HepG2 (cell line): ENCODE data around the gene STAT4. TPM values are rescaled to one million over a fixed set of nuclear protein-coding genes. Genes with fewer than 3 reads are reported as not detected.

ENCODE experiments used
- ATAC-seq: fragments of 200-7000 bp; cut with Tn5 transposase; 3 replicates; pipeline ENCODE4 v1.9.1; 2020; ENCODE audit warnings: mild to moderate bottlenecking, moderate library complexity
- BruUV-seq: library from RNA; stranded (reverse); fragments of 400-500 nt; replicated peaks from 2 replicates; lab custom pipeline; 2021; lab: Mats Ljungman, UMichigan
- CTCF ChIA-PET: fragments of 300-600 bp; formaldehyde crosslinking; extraction: SDS; loops from one replicate; lab custom pipeline; 2021; ENCODE audit warnings: low total read pairs, inconsistent platforms, low intra/inter-chr PET ratio; lab: Yijun Ruan, JAX
- POLR2A ChIA-PET: fragments of 350-600 bp; sonication (Branson Sonifier 250); formaldehyde crosslinking; loops from one replicate; lab custom pipeline; 2020; ENCODE audit warnings: antibody characterized with exemption, inconsistent platforms; lab: Yijun Ruan, JAX
- DNase-seq: peaks from one replicate; pipeline ENCODE4 v3.0.0-alpha.2; 2015; ENCODE audit warnings: low spot score
- FAIRE-seq: peaks from 3 replicates; lab custom pipeline; 2011; peaks lifted over from hg19 to GRCh38; lab: Jason Lieb, UNC
- H2AFZ ChIP-seq: one replicate; pipeline ENCODE4 v1.6.1; 2011; ENCODE audit warnings: low read length, inconsistent platforms
- H3K27ac ChIP-seq: fragments of 300-600 bp; 3 replicates; pipeline ENCODE4 v1.8.0; 2011; ENCODE audit warnings: mixed run types, mild to moderate bottlenecking, mixed read lengths, low read length, inconsistent platforms; ENCODE audit not compliant: insufficient read depth; ENCODE audit errors: extremely low read length
- H3K27me3 ChIP-seq, 2 experiments: fragments of 200-600 bp in 1 of 2; 2 replicates in 1 of 2; 3 replicates in 1 of 2; pipeline versions ENCODE4 v1.6.0 to v1.8.0; 2011; ENCODE audit warnings: low read length in 2 of 2, mild to moderate bottlenecking in 2 of 2, moderate library complexity in 2 of 2, inconsistent platforms in 1 of 2; ENCODE audit not compliant: insufficient read depth in 2 of 2, control insufficient read depth in 1 of 2
- H3K36me3 ChIP-seq, 2 experiments: fragments of 200-600 bp in 1 of 2; replicated peaks in 1 of 2; 2 replicates in 1 of 2; 3 replicates in 1 of 2; pipeline versions ENCODE4 v1.5.1 to v1.8.0; 2011; ENCODE audit warnings: low read length in 2 of 2, inconsistent platforms in 1 of 2; ENCODE audit not compliant: insufficient read depth in 2 of 2, control insufficient read depth in 1 of 2
- H3K4me1 ChIP-seq: 2 replicates; pipeline ENCODE4 v1.5.1; 2012; ENCODE audit warnings: low read length, inconsistent platforms; ENCODE audit not compliant: insufficient read depth
- H3K4me2 ChIP-seq: 2 replicates; pipeline ENCODE4 v1.6.0; 2011; ENCODE audit warnings: low read depth, low read length, inconsistent platforms
- H3K4me3 ChIP-seq, 3 experiments: fragments of 200-600 bp in 1 of 3; sonication (generic), shearing (Covaris generic) in 1 of 3; replicated peaks in 1 of 3; 2 replicates each; pipeline ENCODE4 v1.5.1; 2011 to 2016; ENCODE audit warnings: low read length in 3 of 3, inconsistent platforms in 2 of 3, low read depth in 2 of 3, mild to moderate bottlenecking in 2 of 3, control low read depth in 1 of 3, mixed read lengths in 1 of 3; ENCODE audit not compliant: insufficient read depth in 1 of 3
- H3K79me2 ChIP-seq: one replicate; pipeline ENCODE4 v1.6.1; 2011; ENCODE audit warnings: low read length, inconsistent platforms; ENCODE audit not compliant: insufficient read depth
- H3K9ac ChIP-seq: 2 replicates; pipeline ENCODE4 v1.6.0; 2011; ENCODE audit warnings: mild to moderate bottlenecking, low read depth, low read length, inconsistent platforms; ENCODE audit not compliant: insufficient read depth
- H3K9me3 ChIP-seq: 2 replicates; pipeline ENCODE4 v1.5.1; 2012; ENCODE audit warnings: mild to moderate bottlenecking, low read length
- H4K20me1 ChIP-seq: 2 replicates; pipeline ENCODE4 v1.6.0; 2011; ENCODE audit warnings: inconsistent platforms, mild to moderate bottlenecking, low read length, moderate library complexity; ENCODE audit not compliant: insufficient read depth
- AHDC1 ChIP-seq: sonication (generic); formaldehyde crosslinking; IDR thresholded peaks from 2 replicates; pipeline ENCODE4 v1.5.1; 2020; ENCODE audit warnings: mild to moderate bottlenecking, missing genetic modification reagents, borderline replicate concordance
- ATF4 ChIP-seq, 2 experiments: fragments of 450-650 bp in 1 of 2; sonication (generic) in 1 of 2; formaldehyde crosslinking; IDR thresholded peaks; 2 replicates each; pipeline versions ENCODE4 v1.5.0 to v1.8.0; 2020 to 2022; ENCODE audit warnings: mild to moderate bottlenecking in 1 of 2, missing genetic modification reagents in 1 of 2
- FLYWCH1 ChIP-seq: sonication (generic); formaldehyde crosslinking; IDR thresholded peaks from 2 replicates; pipeline ENCODE4 v1.8.1; 2023; ENCODE audit warnings: mild to moderate bottlenecking, missing genetic modification reagents
- GTF2F1 ChIP-seq: fragments of 150-350 bp; IDR thresholded peaks from 2 replicates; pipeline ENCODE4 v1.6.1; 2014; ENCODE audit warnings: low read length
- MAFF ChIP-seq: IDR thresholded peaks from 2 replicates; pipeline ENCODE4 v1.6.1; 2011; ENCODE audit warnings: low read depth, low read length, improper control_type of control experiment
- MAFK ChIP-seq, 2 experiments: IDR thresholded peaks in 1 of 2; conservative IDR thresholded peaks in 1 of 2; 2 replicates each; pipeline ENCODE4 v1.6.1; 2011; ENCODE audit warnings: improper control_type of control experiment in 2 of 2, low read length in 2 of 2
- MXD3 ChIP-seq: IDR thresholded peaks from 2 replicates; pipeline ENCODE4 v1.6.1; 2016; ENCODE audit warnings: mild to moderate bottlenecking, missing biosample characterization, missing genetic modification reagents
- RELA ChIP-seq: sonication (generic); formaldehyde crosslinking; IDR thresholded peaks from 2 replicates; pipeline ENCODE4 v1.4.0; 2020; ENCODE audit warnings: missing genetic modification reagents
- ZBTB33 ChIP-seq: sonication (generic); formaldehyde crosslinking; IDR thresholded peaks from 2 replicates; pipeline ENCODE4 v1.4.0; 2020; ENCODE audit warnings: missing genetic modification reagents
- ZNF660 ChIP-seq: sonication (generic); formaldehyde crosslinking; IDR thresholded peaks from 2 replicates; pipeline ENCODE4 v1.5.1; 2020; ENCODE audit warnings: mild to moderate bottlenecking, low read depth, missing genetic modification reagents, borderline replicate concordance
- ZNF703 ChIP-seq: sonication (generic); formaldehyde crosslinking; IDR thresholded peaks from 2 replicates; pipeline ENCODE4 v1.5.1; 2020; ENCODE audit warnings: missing genetic modification reagents, mild to moderate bottlenecking, moderate library complexity, borderline replicate concordance
- WGBS: methylation state at CpG from one replicate; pipeline ENCODE4 v1.1.6; 2017; ENCODE audit warnings: low lambda C conversion rate; 5-methylcytosine and 5-hydroxymethylcytosine counted together
- in situ Hi-C: cut with HindIII; loops from 2 replicates; pipeline ENCODE4 v1.10.0; 2017; ENCODE audit warnings: low pct_unique_long_range_greater_than_20kb; ENCODE audit not compliant: extremely low pct_ligation_motif_present
- intact Hi-C: fragments of 100-400 bp; cut with micrococcal nuclease; formaldehyde crosslinking; loops from one replicate; pipeline ENCODE4 v1.10.0; 2022; ENCODE audit not compliant: unreplicated experiment
- polyA plus RNA-seq, 8 experiments: library from polyadenylated mRNA; depleted of rRNA in 3 of 8; stranded (reverse) in 7 of 8; unstranded in 1 of 8; fragments of >200 nt; fragmentation: Illumina TruSeq in 4 of 8; extraction: Trizol in 4 of 8; gene quantifications; 2 replicates each; pipeline versions ENCODE4 v1.2.1 to v1.2.3, GENCODE V29; 2011 to 2016; ENCODE audit warnings: low read depth in 4 of 8, missing spikeins in 1 of 8, mixed read lengths in 1 of 8; ENCODE audit not compliant: insufficient read depth in 1 of 8
- total RNA-seq, 5 experiments: library from RNA; depleted of rRNA; stranded (reverse); fragments of >200 nt; fragmentation: Illumina TruSeq; extraction: Trizol; gene quantifications; 2 replicates each; pipeline ENCODE4 v1.2.3, GENCODE V29; 2016; ENCODE audit warnings: low read depth in 1 of 5
- TF ChIP-seq, protein P1 (sequence below): sonication (generic); formaldehyde crosslinking; conservative IDR thresholded peaks from 2 replicates; pipeline ENCODE4 v1.4.0; 2020; ENCODE audit warnings: mild to moderate bottlenecking, missing genetic modification reagents, moderate library complexity

Gene STAT4
- total and polyA plus RNA-seq, 2 of the 13 experiments (the other 11 are each of a cell fraction or from before 2014, with no cell fraction given): 0.37 TPM; not detected in 1

DNA sequence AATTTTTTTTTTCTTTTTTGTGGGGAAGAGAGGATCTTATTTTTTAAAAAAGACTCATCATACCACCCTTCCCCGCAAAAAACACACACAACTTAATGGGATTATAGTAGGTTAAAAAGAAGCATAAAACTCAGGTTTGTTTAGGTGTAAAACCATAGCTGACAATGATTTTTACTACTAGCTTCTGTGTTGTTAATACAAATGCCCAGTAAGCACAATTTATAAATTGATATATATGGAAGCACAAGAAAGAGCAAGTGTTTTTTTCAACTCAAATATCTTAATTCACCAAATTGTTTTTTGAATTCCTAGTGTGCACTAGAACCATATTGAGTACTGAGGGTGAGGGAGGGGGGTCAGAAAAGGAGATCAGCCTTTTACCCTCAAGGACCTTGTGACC lies 7.0 kb downstream of the STAT4 start:
- ATAC-seq: no peak
- H3K4me1 ChIP-seq: no peaks in the 10 kb centered on the region
- TF ChIP-seq FLYWCH1 (CRISPR knock-in tag) (no peak), GTF2F1 (no peak), ZNF660 (no peak), MAFK (conservative IDR thresholded peaks at IDR 0.05 in 1 of 2, IDR thresholded peaks at IDR 0.05 in 1 of 2; ENCODE audit: low read length in 2 of 2) (peak; percentile 19 to 61; a peak in 2 of 4 replicates), ZBTB33 (CRISPR knock-in tag) (no peak), AHDC1 (CRISPR knock-in tag) (no peak), RELA (no peak), MAFF (0 out of 2 replicates have a peak, but pooled peaks have one; percentile 39), MXD3 (CRISPR knock-in tag) (no peak), ZNF703 (CRISPR knock-in tag) (no peak), ATF4 (CRISPR knock-in tag; IDR thresholded peaks at IDR 0.05) (no peak)
- TF ChIP-seq, protein P1, sequence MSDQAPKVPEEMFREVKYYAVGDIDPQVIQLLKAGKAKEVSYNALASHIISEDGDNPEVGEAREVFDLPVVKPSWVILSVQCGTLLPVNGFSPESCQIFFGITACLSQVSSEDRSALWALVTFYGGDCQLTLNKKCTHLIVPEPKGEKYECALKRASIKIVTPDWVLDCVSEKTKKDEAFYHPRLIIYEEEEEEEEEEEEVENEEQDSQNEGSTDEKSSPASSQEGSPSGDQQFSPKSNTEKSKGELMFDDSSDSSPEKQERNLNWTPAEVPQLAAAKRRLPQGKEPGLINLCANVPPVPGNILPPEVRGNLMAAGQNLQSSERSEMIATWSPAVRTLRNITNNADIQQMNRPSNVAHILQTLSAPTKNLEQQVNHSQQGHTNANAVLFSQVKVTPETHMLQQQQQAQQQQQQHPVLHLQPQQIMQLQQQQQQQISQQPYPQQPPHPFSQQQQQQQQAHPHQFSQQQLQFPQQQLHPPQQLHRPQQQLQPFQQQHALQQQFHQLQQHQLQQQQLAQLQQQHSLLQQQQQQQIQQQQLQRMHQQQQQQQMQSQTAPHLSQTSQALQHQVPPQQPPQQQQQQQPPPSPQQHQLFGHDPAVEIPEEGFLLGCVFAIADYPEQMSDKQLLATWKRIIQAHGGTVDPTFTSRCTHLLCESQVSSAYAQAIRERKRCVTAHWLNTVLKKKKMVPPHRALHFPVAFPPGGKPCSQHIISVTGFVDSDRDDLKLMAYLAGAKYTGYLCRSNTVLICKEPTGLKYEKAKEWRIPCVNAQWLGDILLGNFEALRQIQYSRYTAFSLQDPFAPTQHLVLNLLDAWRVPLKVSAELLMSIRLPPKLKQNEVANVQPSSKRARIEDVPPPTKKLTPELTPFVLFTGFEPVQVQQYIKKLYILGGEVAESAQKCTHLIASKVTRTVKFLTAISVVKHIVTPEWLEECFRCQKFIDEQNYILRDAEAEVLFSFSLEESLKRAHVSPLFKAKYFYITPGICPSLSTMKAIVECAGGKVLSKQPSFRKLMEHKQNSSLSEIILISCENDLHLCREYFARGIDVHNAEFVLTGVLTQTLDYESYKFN (CRISPR knock-in tag): no peak

More for the DNA sequence above, 7.0 kb downstream of the STAT4 start:
- ChIA-PET CTCF (no interaction called here), POLR2A (no interaction called here)
- intact Hi-C loops (no loop called here), in situ Hi-C loops (no loop called here)
- BruUV-seq: no TSS peak
- Histone ChIP-seq H3K4me3 (no peak overlapping the region), H3K27me3 (peaks cover 0 to 2% of the 10 kb centered on the region in 2 experiments; a peak in 1 of 5 replicates), H3K36me3 (no peaks in the 10 kb centered on the region), H3K9ac (no peak overlapping the region), H4K20me1 (no peaks in the 10 kb centered on the region), H3K79me2 (no peaks in the 10 kb centered on the region), H3K9me3 (no peaks in the 10 kb centered on the region), H3K4me2 (no peak overlapping the region), H3K27ac (no peak overlapping the region), H2AFZ (no peak overlapping the region)
- DNase-seq: no peak
- no peak for FAIRE-seq
- 73% methylated on average over 1 of the region's 1 CpG for WGBS
